GM18951 (cell line): ENCODE data around the gene HIP1R.
"Not testable (repeated sequence)": the region's sequence is repeated elsewhere in the genome, so short reads cannot be mapped to it uniquely, and the experiment has no call there.

Experiments used
- POLR2A ChIP-seq: IDR thresholded peaks from 4 replicates; pipeline ENCODE4 v1.6.1; 2011; ENCODE audit warnings: mild to moderate bottlenecking; ENCODE audit not compliant: insufficient read length, insufficient read depth; ENCODE audit errors: extremely low read depth
- in situ Hi-C: fragments of 300-500 bp; cut with MboI; formaldehyde crosslinking; loops from one replicate; pipeline ENCODE4 v1.12.0; 2022; ENCODE audit warnings: low sequenced_read_pairs, mixed read lengths, inconsistent platforms; ENCODE audit not compliant: unreplicated experiment

HIP1R gene

GRCh38 chr12:122902854-122903692, 67.8 kb downstream of the HIP1R start:
- no peak for TF ChIP-seq POLR2A
- in situ Hi-C loops, result no loop called here

GRCh38 chr12:122903693-122904034, 68.4 kb downstream of the HIP1R start:
- TF ChIP-seq POLR2A, result no peak
- in situ Hi-C loops, result no loop called here

DNA sequence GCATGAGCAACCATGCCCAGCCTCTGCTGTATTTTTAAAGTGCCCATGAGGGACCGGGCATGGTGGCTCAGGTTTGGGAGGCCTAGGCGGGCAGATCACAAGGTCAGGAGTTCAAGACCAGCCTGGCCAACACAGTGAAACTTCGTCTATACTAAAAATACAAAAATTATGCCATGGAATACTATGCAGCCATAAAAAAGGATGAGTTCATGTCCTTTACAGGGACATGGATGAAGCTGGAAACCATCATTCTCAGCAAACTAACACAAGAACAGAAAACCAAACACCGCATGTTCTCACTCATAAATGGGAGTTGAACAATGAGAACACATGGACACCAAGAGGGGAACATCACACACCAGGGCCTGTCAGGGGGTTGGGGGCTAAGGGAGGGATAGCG, 70.0 kb downstream of the HIP1R start:
- in situ Hi-C loops, result not testable (repeated sequence)

DNA sequence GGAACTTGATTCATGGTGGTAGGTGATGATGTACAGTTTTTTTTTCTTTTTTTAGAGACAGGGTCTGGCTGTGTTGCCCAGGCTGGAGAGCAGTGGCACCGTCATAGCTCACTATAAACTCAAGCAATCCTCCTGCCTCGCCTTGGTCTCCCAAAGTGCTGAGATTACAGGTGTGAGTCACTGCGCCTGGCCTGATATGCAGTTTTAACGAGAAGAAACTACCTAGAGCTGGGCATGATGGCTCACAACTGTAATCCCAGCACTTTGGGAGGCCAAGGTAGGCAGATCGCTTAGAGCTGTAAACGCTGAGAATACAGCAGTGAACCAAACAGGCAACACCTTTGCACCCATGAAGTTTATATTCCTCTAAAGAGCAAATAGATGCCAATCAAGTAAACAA, 73.7 kb downstream of the HIP1R start:
- in situ Hi-C loops, result no loop called here
- TF ChIP-seq POLR2A, result no peak

GRCh38 chr12:122909442-122910288, 74.4 kb downstream of the HIP1R start:
- no peak for TF ChIP-seq POLR2A
- in situ Hi-C loops, result no loop called here
